Osteocyte (in vitro differentiated cells): ENCODE measurements around the gene ENTPD7. TPM values are rescaled to one million over a fixed set of nuclear protein-coding genes. Genes with fewer than 3 reads are reported as not detected.
"Not testable (repeated sequence)": the region's sequence is repeated elsewhere in the genome, so short reads cannot be mapped to it uniquely, and the experiment has no call there.

Experiments
- DNase-seq: peaks from one replicate; pipeline ENCODE4 v3.0.0; 2021; ENCODE audit warnings: mixed read lengths; ENCODE audit not compliant: unreplicated experiment; ENCODE audit errors: extremely low spot score
- H3K27ac Mint-ChIP-seq: one replicate; pipeline ENCODE4 v1.8.0; 2021; ENCODE audit warnings: mild to moderate bottlenecking, mixed read lengths; ENCODE audit not compliant: unreplicated experiment
- H3K27me3 Mint-ChIP-seq: one replicate; pipeline ENCODE4 v1.8.0; 2021; ENCODE audit warnings: mixed read lengths; ENCODE audit not compliant: unreplicated experiment
- H3K36me3 Mint-ChIP-seq: one replicate; pipeline ENCODE4 v1.8.0; 2021; ENCODE audit warnings: mixed read lengths; ENCODE audit not compliant: unreplicated experiment
- H3K4me1 Mint-ChIP-seq: one replicate; pipeline ENCODE4 v1.8.0; 2021; ENCODE audit warnings: mixed read lengths; ENCODE audit not compliant: unreplicated experiment
- H3K4me3 Mint-ChIP-seq: one replicate; pipeline ENCODE4 v1.8.0; 2021; ENCODE audit warnings: mild to moderate bottlenecking, moderate library complexity, mixed read lengths; ENCODE audit not compliant: unreplicated experiment
- H3K9me3 Mint-ChIP-seq: one replicate; pipeline ENCODE4 v1.8.0; 2021; ENCODE audit warnings: mixed read lengths; ENCODE audit not compliant: unreplicated experiment
- total RNA-seq: library from RNA; stranded (reverse); gene quantifications from 2 replicates; pipeline ENCODE4 v1.2.1, GENCODE V29; 2021
- TF ChIP-seq, protein P1 (sequence below): fragments of 200-600 bp; sonication (generic); IDR thresholded peaks from 2 replicates; pipeline ENCODE4 v1.5.0; 2021; ENCODE audit warnings: antibody characterized with exemption, mild to moderate bottlenecking, moderate library complexity

The ENTPD7 gene
- total RNA-seq, 1 donor from 2014 or later = 21.7 TPM

DNA sequence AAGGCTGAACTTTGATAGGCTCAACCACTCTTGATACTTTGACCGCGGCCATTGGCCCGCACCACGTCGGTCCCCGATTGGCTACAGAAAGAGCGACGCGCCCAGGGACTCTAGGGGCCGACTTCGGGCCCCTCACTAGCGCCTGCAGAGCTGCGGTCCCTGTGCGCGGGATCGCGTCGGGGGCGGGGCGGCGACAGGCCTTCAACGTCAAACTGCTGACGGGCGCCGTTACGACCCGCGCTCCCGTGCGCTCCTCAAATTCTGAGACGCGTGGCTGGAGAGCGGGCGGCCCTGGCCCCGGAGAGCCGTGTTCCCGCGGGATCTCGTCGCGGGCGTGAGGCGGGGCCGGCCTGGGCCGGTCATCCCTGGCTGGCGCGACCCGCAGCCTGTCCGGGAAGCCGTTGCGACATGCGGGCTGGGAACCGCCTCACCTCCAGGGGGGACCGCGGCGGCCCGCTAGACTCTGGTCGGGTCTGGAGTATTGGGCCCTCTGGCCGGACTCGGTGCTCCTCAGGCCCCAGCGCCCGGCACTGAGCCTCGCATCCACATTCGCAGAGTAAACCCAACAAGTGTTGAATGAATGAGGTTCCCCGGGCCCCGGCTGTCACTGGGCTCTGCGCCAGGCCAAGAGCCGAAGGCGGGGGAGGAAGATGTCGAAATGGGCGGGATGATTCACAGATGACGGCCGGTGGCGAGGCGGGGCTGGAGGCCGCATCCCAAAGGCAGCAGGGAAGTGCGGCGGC is 38.4 kb upstream of the ENTPD7 start:
- Mint-ChIP-seq H3K27ac (peak overlapping the region; percentile 98), H3K4me3 (peak overlapping the region; percentile 83), H3K9me3 (no peaks in the 10 kb centered on the region), H3K27me3 (peaks cover 4% of the 10 kb centered on the region), H3K4me1 (peaks cover 34% of the 10 kb centered on the region), H3K36me3 (no peaks in the 10 kb centered on the region)
- peak; percentile 97 for DNase-seq
- TF ChIP-seq, protein P1, sequence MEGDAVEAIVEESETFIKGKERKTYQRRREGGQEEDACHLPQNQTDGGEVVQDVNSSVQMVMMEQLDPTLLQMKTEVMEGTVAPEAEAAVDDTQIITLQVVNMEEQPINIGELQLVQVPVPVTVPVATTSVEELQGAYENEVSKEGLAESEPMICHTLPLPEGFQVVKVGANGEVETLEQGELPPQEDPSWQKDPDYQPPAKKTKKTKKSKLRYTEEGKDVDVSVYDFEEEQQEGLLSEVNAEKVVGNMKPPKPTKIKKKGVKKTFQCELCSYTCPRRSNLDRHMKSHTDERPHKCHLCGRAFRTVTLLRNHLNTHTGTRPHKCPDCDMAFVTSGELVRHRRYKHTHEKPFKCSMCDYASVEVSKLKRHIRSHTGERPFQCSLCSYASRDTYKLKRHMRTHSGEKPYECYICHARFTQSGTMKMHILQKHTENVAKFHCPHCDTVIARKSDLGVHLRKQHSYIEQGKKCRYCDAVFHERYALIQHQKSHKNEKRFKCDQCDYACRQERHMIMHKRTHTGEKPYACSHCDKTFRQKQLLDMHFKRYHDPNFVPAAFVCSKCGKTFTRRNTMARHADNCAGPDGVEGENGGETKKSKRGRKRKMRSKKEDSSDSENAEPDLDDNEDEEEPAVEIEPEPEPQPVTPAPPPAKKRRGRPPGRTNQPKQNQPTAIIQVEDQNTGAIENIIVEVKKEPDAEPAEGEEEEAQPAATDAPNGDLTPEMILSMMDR = no peak

DNA sequence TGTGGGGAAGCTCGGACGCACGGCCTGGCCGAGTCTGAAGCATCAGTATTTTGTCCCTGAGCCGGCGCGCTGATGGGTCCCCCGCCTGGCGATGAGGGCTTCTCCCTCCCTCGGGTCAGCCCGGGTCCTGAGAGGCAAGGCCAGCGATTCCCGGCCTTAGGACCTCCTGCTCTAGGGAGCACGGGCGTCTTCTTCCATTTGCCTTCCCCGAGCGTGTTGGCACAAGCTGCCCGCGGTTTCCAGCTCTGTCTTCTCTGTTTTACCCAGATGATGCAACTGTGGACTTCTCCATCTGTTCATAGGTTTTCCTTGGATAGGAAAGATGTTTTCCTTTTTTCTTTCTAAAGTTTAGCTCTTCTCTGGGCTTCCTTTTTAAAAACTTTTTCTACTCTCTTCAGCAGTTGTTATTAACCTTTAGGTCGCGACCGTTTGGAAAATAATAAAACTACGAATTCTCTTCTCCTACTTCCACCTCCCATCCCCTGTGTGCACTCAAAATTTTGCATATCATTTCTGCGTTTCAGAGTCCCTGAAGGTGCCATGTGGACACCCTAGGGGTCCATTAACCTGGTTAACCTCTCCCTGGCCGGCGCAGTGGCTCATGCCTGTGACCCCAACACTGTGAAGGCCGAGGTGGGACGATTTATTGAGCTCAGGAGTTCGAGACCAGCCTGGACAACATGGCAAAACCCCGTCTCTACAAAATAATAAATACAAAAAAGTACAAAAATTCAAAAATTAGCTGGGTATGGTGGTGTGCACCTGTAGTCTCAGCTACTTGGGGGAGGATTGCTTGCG is 37.7 kb upstream of the ENTPD7 start:
- Mint-ChIP-seq H3K27me3 (peaks cover 6% of the 10 kb centered on the region), H3K36me3 (no peaks in the 10 kb centered on the region), H3K4me3 (peak overlapping the region; percentile 83), H3K9me3 (no peaks in the 10 kb centered on the region), H3K27ac (peak overlapping the region; percentile 98), H3K4me1 (peaks cover 34% of the 10 kb centered on the region)
- DNase-seq = no peak
- TF ChIP-seq, protein P1 = no peak

DNA sequence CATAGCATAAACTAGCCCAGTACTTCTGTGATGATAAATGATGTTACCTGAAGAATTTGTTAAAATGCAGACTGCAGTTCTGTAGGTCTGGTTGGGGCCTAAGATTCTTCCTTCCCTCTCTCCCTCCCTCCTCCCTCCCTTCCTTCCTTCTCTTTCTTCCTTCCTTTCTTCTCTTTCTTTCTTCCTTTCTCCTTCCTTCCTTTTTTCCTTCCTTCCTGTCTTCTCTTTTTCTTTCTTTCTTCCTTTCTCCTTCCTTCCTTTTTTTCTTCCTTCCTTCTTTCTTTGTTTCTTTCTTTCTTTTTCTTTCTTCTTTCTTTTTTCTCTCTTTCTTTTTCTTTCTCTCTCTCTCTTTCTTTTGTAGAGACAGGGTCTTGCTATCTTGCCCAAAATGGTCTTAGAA is 35.4 kb upstream of the ENTPD7 start:
- H3K27ac Mint-ChIP-seq = no peak overlapping the region
- DNase-seq = no peak
- TF ChIP-seq, protein P1 = no peak
- H3K27me3 Mint-ChIP-seq = peaks cover 8% of the 10 kb centered on the region
- H3K9me3 Mint-ChIP-seq = no peaks in the 10 kb centered on the region
- H3K36me3 Mint-ChIP-seq = no peaks in the 10 kb centered on the region
- H3K4me1 Mint-ChIP-seq = peaks cover 16% of the 10 kb centered on the region
- H3K4me3 Mint-ChIP-seq = no peak overlapping the region

DNA sequence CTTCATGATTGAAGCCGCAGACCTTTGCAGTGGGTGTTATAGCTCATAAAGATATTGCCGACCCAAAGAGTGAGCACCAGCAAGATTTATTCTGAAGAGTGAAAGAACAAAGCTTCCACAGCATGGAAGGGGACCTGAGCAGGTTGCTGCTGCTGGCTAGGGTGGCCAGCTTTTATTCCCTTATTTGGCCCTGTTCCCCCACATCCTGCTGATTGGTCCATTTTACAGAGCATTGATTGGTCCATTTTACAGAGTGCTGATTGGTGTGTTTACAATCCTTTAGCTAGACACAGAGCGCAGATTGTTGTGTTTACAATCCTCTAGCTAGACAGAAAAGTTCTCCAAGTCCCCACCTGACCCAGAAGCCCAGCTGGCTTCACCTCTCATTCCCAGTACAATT is 34.2 kb upstream of the ENTPD7 start:
- DNase-seq, H3K9me3 Mint-ChIP-seq, H3K27me3 Mint-ChIP-seq, H3K4me3 Mint-ChIP-seq, H3K27ac Mint-ChIP-seq, H3K36me3 Mint-ChIP-seq: not testable (repeated sequence)
- peaks cover 12% of the 10 kb centered on the region for H3K4me1 Mint-ChIP-seq

DNA sequence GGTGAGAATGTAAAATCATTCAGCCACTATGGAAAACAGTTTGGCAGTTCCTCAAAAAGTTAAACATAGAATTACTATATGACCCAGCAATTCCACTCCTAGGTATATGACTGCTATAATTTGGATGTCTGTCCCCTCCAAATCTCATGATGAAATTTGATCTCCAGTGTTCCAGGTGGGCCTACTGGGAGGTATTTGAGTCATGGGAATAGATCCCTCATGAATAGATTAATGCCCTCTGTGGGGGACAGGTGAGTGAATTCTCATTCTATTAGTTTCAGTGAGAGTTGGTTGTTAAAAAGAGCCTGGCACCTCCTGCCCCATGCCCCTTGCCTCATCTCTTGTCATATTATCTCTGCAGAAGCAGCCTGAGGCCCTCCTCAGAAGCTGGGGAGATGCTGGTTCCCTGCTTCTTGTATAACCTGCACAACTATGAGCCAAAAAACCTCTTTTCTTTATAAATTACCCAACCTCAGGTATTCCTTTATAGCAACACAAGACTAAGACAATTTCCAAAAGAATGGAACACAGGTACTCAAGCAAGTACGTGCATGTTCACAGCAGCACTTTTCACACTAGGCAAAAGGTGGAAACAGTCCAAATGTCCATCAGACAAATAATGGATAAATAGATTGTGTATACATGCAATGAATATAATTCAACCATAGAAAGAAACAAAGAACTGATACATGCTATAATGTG is 30.2 kb upstream of the ENTPD7 start:
- Mint-ChIP-seq H3K9me3 (no peaks in the 10 kb centered on the region), H3K36me3 (no peaks in the 10 kb centered on the region), H3K27me3 (peaks cover 15% of the 10 kb centered on the region), H3K27ac (no peak overlapping the region), H3K4me1 (no peaks in the 10 kb centered on the region), H3K4me3 (no peak overlapping the region)
- DNase-seq = no peak
- TF ChIP-seq, protein P1 = no peak
